Upper lobe of left lung (tissue), 6 donors: Measurements from ENCODE around the gene NOL8. TPM values are rescaled to one million over a fixed set of nuclear protein-coding genes. Genes with fewer than 3 reads are reported as not detected.

Experiments used
- ATAC-seq, 2 donors: fragments of 200-7000 bp; cut with Tn5 transposase; one replicate each; pipeline ENCODE4 v1.9.1; 2022; ENCODE audit warnings: mild to moderate bottlenecking in 2 of 2, moderate library complexity in 2 of 2; ENCODE audit not compliant: low FRiP score in 2 of 2
- DNase-seq, 2 donors: peaks; one replicate each; pipeline ENCODE4 v3.0.0-alpha.2; 2019 to 2020
- H3K27ac ChIP-seq, 4 donors: fragments of 200-600 bp; sonication (generic); one replicate each; pipeline ENCODE4 v1.5.1; 2016 to 2019
- H3K27me3 ChIP-seq, 4 donors: fragments of 200-600 bp; sonication (generic); one replicate each; pipeline ENCODE4 v1.5.1; 2017 to 2019
- H3K36me3 ChIP-seq, 4 donors: fragments of 200-600 bp; sonication (generic); one replicate each; pipeline ENCODE4 v1.5.1; 2016 to 2019
- H3K4me1 ChIP-seq, 4 donors: fragments of 200-600 bp; sonication (generic); one replicate each; pipeline ENCODE4 v1.5.1; 2018 to 2019
- H3K4me3 ChIP-seq, 4 donors: fragments of 200-600 bp; sonication (generic); one replicate each; pipeline ENCODE4 v1.5.1; 2017 to 2019; ENCODE audit warnings: mild to moderate bottlenecking in 2 of 4, moderate library complexity in 1 of 4
- H3K9me3 ChIP-seq, 4 donors: fragments of 200-600 bp; sonication (generic); one replicate each; pipeline ENCODE4 v1.5.1; 2018 to 2019
- CTCF ChIP-seq, 6 experiments: fragments of 450-650 bp in 4 of 6; fragments of 200-600 bp in 2 of 6; sonication (generic) in 2 of 6; IDR thresholded peaks; one replicate each; pipeline ENCODE4 v1.5.1; 2016 to 2019; ENCODE audit warnings: antibody characterized with exemption in 6 of 6
- EP300 ChIP-seq, 4 donors: sonication (generic); formaldehyde crosslinking; IDR thresholded peaks; one replicate each; pipeline ENCODE4 v1.5.1; 2017; ENCODE audit warnings: antibody characterized with exemption in 4 of 4, control low read depth in 2 of 4
- POLR2A ChIP-seq, 4 donors: fragments of 450-650 bp; IDR thresholded peaks; one replicate each; pipeline ENCODE4 v1.5.1; 2016 to 2017; ENCODE audit warnings: antibody characterized with exemption in 4 of 4, mild to moderate bottlenecking in 2 of 4
- POLR2AphosphoS5 ChIP-seq, 2 donors: sonication (generic); formaldehyde crosslinking; IDR thresholded peaks; one replicate each; pipeline ENCODE4 v1.5.1; 2017; ENCODE audit warnings: antibody characterized with exemption in 2 of 2
- WGBS, 2 donors: methylation state at CpG; one replicate each; pipeline ENCODE4 v1.1.5; 2017 to 2018; 5-methylcytosine and 5-hydroxymethylcytosine counted together
- total RNA-seq, 6 donors: library from RNA; depleted of rRNA in 4 of 6; stranded (reverse); fragments of >200 nt in 4 of 6; gene quantifications; one replicate each; pipeline versions ENCODE4 v1.1.0 to v1.2.1, GENCODE V29; 2016 to 2021
- donor health status: DM: no; HTN: no; CAD: no; lungs with moderate emphysema.
- donor health status: DM: no; HTN: yes; CAD: no; lungs with severe emphysema.

NOL8 gene
- total RNA-seq, 6 donors from 2014 or later, result 22.1 to 107 (median 27.1) TPM

- TF ChIP-seq CTCF (IDR thresholded peaks at IDR 0.05), result no peak
- no peak for TF ChIP-seq POLR2A (IDR thresholded peaks at IDR 0.05)
- no peak for TF ChIP-seq POLR2AphosphoS5 (IDR thresholded peaks at IDR 0.05)
- TF ChIP-seq EP300 (IDR thresholded peaks at IDR 0.05), result no peak
- 98 to 100% methylated on average over 1 of the region's 1 CpG for WGBS, 2 donors
- Histone ChIP-seq H3K27ac (no peak overlapping the region), H3K27me3 (no peaks in the 10 kb centered on the region), H3K4me3 (no peak overlapping the region), H3K9me3 (no peaks in the 10 kb centered on the region), H3K36me3 (peaks cover 33 to 100% (median 75%) of the 10 kb centered on the region in 4 donors), H3K4me1 (no peaks in the 10 kb centered on the region)
- DNase-seq (no peak), ATAC-seq (no peak)
Observed at GRCh38 chr9:92279302-92279701, 45.8 kb downstream of the NOL8 start.

- 88 to 94% methylated on average over 2 of the region's 2 CpGs for WGBS, 2 donors
- H3K4me3 ChIP-seq, result no peak overlapping the region
- ATAC-seq, result no peak
- no peak for TF ChIP-seq POLR2AphosphoS5 (IDR thresholded peaks at IDR 0.05)
- TF ChIP-seq POLR2A (IDR thresholded peaks at IDR 0.05), result no peak
- TF ChIP-seq EP300 (IDR thresholded peaks at IDR 0.05), result no peak
- no peak for TF ChIP-seq CTCF (IDR thresholded peaks at IDR 0.05)
- H3K27ac ChIP-seq, result no peak overlapping the region
- H3K27me3 ChIP-seq, result no peaks in the 10 kb centered on the region
- no peaks in the 10 kb centered on the region for H3K4me1 ChIP-seq
- DNase-seq, result no peak
- peaks cover 41 to 100% (median 72%) of the 10 kb centered on the region in 4 donors for H3K36me3 ChIP-seq
- H3K9me3 ChIP-seq, result no peaks in the 10 kb centered on the region
Observed at GRCh38 chr9:92278110-92278509, 47.0 kb downstream of the NOL8 start.

GRCh38 chr9:92276331-92277032 lies 48.7 kb downstream of the NOL8 start:
- H3K4me3 ChIP-seq, result no peak overlapping the region
- H3K9me3 ChIP-seq, result no peaks in the 10 kb centered on the region
- ATAC-seq (no peak), DNase-seq (no peak)
- H3K27me3 ChIP-seq, result no peaks in the 10 kb centered on the region
- peaks cover 29 to 100% (median 71%) of the 10 kb centered on the region in 4 donors for H3K36me3 ChIP-seq
- no peaks in the 10 kb centered on the region for H3K4me1 ChIP-seq
- 50 to 67% methylated on average over 11 of the region's 11 CpGs for WGBS, 2 donors
- TF ChIP-seq EP300 (IDR thresholded peaks at IDR 0.05), result no peak
- TF ChIP-seq POLR2AphosphoS5 (IDR thresholded peaks at IDR 0.05), result no peak
- TF ChIP-seq CTCF (IDR thresholded peaks at IDR 0.05), result no peak
- no peak for TF ChIP-seq POLR2A (IDR thresholded peaks at IDR 0.05)
- no peak overlapping the region for H3K27ac ChIP-seq

GRCh38 chr9:92275541-92275940 lies 49.6 kb downstream of the NOL8 start:
- H3K4me3 ChIP-seq, result no peak overlapping the region
- no peaks in the 10 kb centered on the region for H3K4me1 ChIP-seq
- H3K36me3 ChIP-seq, result peaks cover 28 to 100% (median 78%) of the 10 kb centered on the region in 4 donors
- WGBS, 2 donors, result 84 to 89% methylated on average over 6 of the region's 6 CpGs
- H3K9me3 ChIP-seq, result no peaks in the 10 kb centered on the region
- H3K27me3 ChIP-seq, result no peaks in the 10 kb centered on the region
- ATAC-seq (no peak), DNase-seq (no peak)
- no peak for TF ChIP-seq EP300 (IDR thresholded peaks at IDR 0.05)
- no peak for TF ChIP-seq POLR2AphosphoS5 (IDR thresholded peaks at IDR 0.05)
- no peak for TF ChIP-seq POLR2A (IDR thresholded peaks at IDR 0.05)
- TF ChIP-seq CTCF (IDR thresholded peaks at IDR 0.05), result no peak
- no peak overlapping the region for H3K27ac ChIP-seq

- no peak for DNase-seq
- H3K36me3 ChIP-seq, result peaks cover 25 to 100% (median 80%) of the 10 kb centered on the region in 4 donors
- no peaks in the 10 kb centered on the region for H3K9me3 ChIP-seq
- no peaks in the 10 kb centered on the region for H3K27me3 ChIP-seq
- no peaks in the 10 kb centered on the region for H3K4me1 ChIP-seq
- no peak overlapping the region for H3K27ac ChIP-seq
- ATAC-seq, result no peak
- no peak for TF ChIP-seq POLR2A (IDR thresholded peaks at IDR 0.05)
- no peak for TF ChIP-seq CTCF (IDR thresholded peaks at IDR 0.05)
- TF ChIP-seq EP300 (IDR thresholded peaks at IDR 0.05), result no peak
- TF ChIP-seq POLR2AphosphoS5 (IDR thresholded peaks at IDR 0.05), result no peak
- 93 to 95% methylated on average over 5 of the region's 5 CpGs for WGBS, 2 donors
- no peak overlapping the region for H3K4me3 ChIP-seq
Observed at GRCh38 chr9:92270511-92270910, 54.6 kb downstream of the NOL8 start.
